NCI-H2081 (cell line): ENCODE data around the gene PPP1R13B.
"Not testable (repeated sequence)": the region's sequence is repeated elsewhere in the genome, so short reads cannot be mapped to it uniquely, and the experiment has no call there.

Experiments
- DNase-seq, 2 experiments: peaks; one replicate each; lab custom pipeline; 2025; lab: John Stamatoyannopoulos, UW

PPP1R13B gene

DNA sequence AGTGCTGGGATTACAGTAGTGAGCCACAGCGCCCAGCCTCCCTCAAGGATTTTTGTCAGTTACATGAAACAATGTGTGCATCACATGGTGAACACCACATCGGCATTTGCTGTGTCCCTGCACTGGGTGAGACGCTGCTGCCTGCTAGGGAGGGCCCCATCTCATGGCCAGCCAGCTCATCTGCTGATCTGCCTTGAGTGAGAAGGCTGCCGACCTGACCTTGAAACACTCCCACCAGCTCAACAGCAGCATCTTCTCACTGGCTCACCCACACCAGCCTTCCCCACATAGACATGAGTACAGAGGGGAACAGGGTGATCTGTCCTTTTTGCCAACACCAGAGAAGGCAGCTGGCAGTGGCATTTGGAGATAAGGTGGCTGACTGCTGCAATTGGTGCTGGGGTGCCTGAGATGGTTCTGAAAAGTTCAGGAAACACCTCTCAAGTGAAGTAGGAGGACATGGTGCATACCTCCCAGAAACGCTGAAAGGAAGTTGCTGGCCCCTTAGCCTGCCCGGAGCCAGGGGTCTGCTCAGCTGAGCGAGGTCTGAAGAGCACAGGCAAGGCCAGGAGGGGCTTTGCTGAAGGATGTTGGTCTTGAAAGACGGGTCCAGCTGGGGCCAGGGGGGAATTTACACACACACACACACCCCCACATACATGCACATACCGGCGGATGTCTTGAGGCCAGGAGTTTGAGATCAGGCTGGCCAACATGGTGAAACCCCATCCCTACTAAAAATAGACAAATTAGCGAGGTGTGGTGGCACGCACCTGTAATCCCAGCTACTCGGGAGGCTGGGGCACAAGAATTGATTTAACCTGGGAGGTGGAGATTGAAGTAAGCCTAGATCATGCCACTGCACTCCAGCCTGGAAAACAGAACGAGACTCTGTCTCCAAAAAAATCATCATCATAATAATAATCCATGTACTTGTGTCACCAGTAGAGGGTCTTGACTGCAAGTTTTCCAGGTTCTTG is 14.3 kb upstream of the PPP1R13B start:
- no peak for DNase-seq

- no peak for DNase-seq
Observed at GRCh38 chr14:103859416-103860202, 12.2 kb upstream of the PPP1R13B start.

DNA sequence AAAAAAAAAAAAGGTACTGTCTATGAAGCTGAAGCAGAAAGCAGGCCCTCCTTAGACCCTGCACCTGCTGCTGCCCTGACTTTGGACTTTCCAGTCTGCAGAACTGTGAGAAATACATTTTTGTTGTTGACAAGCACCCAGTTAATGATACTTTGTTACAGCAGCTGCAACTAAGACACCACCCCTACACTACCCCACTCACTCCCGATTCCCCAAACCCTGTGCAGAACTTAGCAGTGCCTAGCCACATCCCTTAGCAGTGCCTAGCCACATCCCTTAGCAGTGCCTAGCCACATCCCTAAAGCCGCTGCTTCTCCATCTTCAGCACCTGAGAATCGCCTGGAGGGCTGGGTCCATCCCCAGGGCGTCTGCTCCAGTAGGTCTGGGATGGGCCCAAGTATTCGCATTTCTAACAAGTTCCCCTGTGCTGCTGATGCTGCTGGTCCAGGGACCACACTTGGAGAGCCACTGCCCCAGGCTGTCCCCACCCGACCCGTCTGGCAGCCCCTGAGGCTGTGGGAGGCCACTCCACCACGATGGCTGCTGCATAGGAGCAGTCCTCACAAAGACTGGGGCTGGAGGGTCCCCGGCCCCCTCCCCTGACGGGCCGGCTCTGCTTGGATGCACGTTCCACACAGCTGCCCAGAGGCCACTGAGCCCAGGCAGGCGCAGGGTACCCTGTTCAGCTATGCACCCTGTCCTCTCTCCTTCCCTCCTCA is 10.8 kb upstream of the PPP1R13B start:
- DNase-seq: no peak

GRCh38 chr14:103857256-103857655 is 9.9 kb upstream of the PPP1R13B start:
- DNase-seq: no peak

GRCh38 chr14:103856607-103857006 is 9.2 kb upstream of the PPP1R13B start:
- DNase-seq: no peak

- no peak for DNase-seq
Observed at GRCh38 chr14:103856105-103856504, 8.7 kb upstream of the PPP1R13B start.

DNA sequence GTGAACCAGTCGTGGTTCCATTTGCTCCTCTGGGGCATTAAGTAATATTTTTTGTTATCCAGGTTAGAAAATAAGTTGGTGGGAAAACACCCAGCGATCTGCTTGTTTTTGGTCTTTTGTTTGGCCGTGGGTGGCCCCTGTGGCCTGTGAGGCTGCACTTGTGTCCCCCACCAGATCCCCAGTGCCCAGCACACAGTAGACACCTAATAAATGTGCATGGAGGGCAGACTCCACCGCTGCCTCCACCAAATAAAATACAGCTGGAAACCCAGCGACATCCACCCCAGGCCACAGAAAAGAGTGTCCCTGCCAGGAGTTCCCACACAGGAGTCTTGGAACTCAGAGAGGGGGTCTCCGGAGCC is 8.3 kb upstream of the PPP1R13B start:
- DNase-seq: no peak

GRCh38 chr14:103854822-103855733 is 7.7 kb upstream of the PPP1R13B start:
- DNase-seq: no peak

GRCh38 chr14:103854017-103854808 is 6.8 kb upstream of the PPP1R13B start:
- DNase-seq: no peak

- DNase-seq: no peak
Observed at GRCh38 chr14:103849151-103849886, 1.9 kb upstream of the PPP1R13B start.

GRCh38 chr14:103848175-103849077 is 1.1 kb upstream of the PPP1R13B start:
- no peak for DNase-seq

GRCh38 chr14:103846543-103847450 is 578 bp downstream of the PPP1R13B start:
- DNase-seq: peak; percentile 65

GRCh38 chr14:103846097-103846496 is 1.3 kb downstream of the PPP1R13B start:
- DNase-seq: no peak

DNA sequence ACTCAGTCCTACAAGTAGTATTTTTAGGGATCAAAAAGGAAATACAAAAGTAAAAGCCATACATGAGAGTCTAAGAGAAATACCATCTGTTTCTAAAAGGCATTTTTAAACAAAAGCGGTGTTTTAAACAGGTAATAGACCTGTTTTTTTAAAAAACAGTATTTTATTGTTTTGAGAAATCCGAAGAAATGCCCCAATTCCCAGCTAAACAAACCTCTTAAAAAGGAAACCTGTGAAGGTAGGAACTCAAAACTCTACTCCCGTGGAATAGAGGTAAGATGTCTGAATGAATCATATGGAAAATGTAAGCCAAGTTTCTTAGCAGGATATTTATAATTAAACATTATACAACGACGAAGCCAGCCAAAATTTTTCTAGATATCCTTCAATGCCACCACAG is 2.0 kb downstream of the PPP1R13B start:
- DNase-seq: no peak

GRCh38 chr14:103841265-103841664 is 6.1 kb downstream of the PPP1R13B start:
- DNase-seq: not testable (repeated sequence)

- no peak for DNase-seq
Observed at GRCh38 chr14:103840014-103840413, 7.4 kb downstream of the PPP1R13B start.

DNA sequence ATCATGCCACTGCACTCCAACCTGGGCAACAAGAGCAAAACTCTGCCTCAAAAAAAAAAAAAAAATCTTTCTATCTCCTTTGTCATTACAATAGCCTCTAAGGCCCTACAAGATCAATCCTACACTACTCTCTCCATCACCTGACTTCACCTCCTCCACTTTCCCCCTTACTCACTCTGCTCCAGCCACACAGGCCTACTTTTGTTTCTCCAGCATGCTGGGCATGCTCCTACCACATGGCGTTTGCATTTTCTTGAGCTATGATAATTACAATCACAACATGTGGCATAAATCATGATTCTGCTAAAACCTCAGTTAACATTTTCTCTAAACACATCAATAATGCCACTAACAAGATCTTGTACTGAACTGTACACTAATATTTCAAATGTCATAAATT is 7.8 kb downstream of the PPP1R13B start:
- DNase-seq: no peak

DNA sequence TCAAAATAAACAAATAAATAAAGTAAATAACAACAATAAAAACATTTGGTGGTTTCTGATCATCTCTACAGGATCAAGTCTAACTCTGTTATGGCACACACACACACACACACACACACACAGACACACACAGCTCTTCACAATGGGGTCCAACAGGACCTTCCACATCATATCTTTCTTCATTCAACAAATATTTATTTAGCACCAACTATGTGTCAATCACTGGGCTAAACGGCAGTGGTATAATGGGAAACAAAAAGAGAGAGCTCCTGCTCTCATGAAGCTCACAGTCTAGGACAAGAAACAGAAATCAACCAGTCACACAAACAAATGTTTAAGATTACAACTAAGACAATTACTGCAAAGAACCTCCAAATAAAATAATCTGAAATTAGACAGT is 9.3 kb downstream of the PPP1R13B start:
- DNase-seq: no peak
